ENCODE measurements around the gene SLC66A3. TPM values are rescaled to one million over a fixed set of nuclear protein-coding genes. Genes with fewer than 3 reads are reported as not detected.

The SLC66A3 gene
- total and polyA plus RNA-seq, 2 donors (not counting 3 experiments of a cell fraction or from before 2014, with no cell fraction given): 14.3 to 31.4 TPM

DNA sequence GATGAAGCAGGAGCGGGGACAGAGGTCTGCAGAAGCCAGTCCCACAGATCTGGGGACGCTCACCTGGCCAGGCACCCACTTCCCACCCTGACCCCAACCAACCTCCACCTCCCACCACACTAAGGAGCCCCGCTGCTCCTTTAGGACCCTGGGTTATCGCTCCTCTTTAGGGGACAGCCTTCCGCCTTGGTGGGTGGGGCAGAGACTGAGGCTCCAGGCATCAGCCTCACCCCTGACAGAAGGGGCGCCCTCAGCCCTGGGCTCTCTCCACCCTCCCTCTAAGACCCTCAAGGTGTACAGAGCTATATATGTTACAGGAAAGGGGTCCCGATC lies 33.5 kb upstream of the SLC66A3 start:
- CTCF ChIA-PET: interaction anchor here (1.6 to 22.0 kb wide), 2 partner anchors 11 to 288 kb away, joined by 5 to 738 read pairs; a partner anchor contains a TSS

More for the DNA sequence above, 33.5 kb upstream of the SLC66A3 start:
- Histone ChIP-seq H3K9me3 (replicated peaks; ENCODE audit: control insufficient read depth, insufficient read depth, low read length) (no peaks in the 10 kb centered on the region), H3K9me1 (replicated peaks; ENCODE audit: control insufficient read depth, extremely low read depth, insufficient read depth, low read length) (no peaks in the 10 kb centered on the region), H3K27ac (ENCODE audit: insufficient read depth, low read depth, low read length) (no peak overlapping the region), H4K20me1 (replicated peaks; ENCODE audit: control insufficient read depth, extremely low read depth, insufficient read depth, low read length) (no peaks in the 10 kb centered on the region), H3K36me3 (ENCODE audit: control insufficient read depth in 2 of 2, extremely low read depth in 1 of 2, insufficient read depth in 2 of 2, low read length in 2 of 2) (no peaks in the 10 kb centered on the region), H2AFZ (ENCODE audit: low read depth, low read length) (no peak overlapping the region), H3K9ac (replicated peaks; ENCODE audit: extremely low read depth, insufficient read depth, low read length) (no peak overlapping the region), H3K79me2 (ENCODE audit: control insufficient read depth, insufficient read depth, low read length) (no peaks in the 10 kb centered on the region), H3K4me2 (ENCODE audit: insufficient read depth, low read length) (no peak overlapping the region), H3K27me3 (ENCODE audit: control insufficient read depth in 2 of 2, insufficient read depth in 2 of 2, low read length in 2 of 2) (peaks cover 0 to 1% of the 10 kb centered on the region in 2 experiments), H3K4me1 (ENCODE audit: control insufficient read depth, extremely low read depth, insufficient read depth, low read length) (no peaks in the 10 kb centered on the region), H3K4me3 (replicated peaks in 1 of 3; ENCODE audit: insufficient read depth in 1 of 3, low read depth in 1 of 3, low read length in 3 of 3) (no peak overlapping the region)
- POLR2A ChIA-PET: no interaction called here
- no peak for TF ChIP-seq JUN (IDR thresholded peaks at IDR 0.05; ENCODE audit: borderline replicate concordance, insufficient read depth, insufficient read length, low read depth)
- TF ChIP-seq MAX (IDR thresholded peaks at IDR 0.05; ENCODE audit: insufficient read depth, insufficient read length): no peak
- no peak for TF ChIP-seq POLR2AphosphoS5 (IDR thresholded peaks at IDR 0.05; ENCODE audit: insufficient read depth, low read depth, low read length)
- no peak for TF ChIP-seq EZH2 (IDR thresholded peaks at IDR 0.05; ENCODE audit: borderline replicate concordance, low read depth, low read length, severe bottlenecking)
- TF ChIP-seq FOS (IDR thresholded peaks at IDR 0.05; ENCODE audit: borderline replicate concordance, insufficient read depth, low read length): no peak
- TF ChIP-seq POLR2A (IDR thresholded peaks at IDR 0.05; ENCODE audit: low read depth, low read length): no peak
- TF ChIP-seq, protein P1, sequence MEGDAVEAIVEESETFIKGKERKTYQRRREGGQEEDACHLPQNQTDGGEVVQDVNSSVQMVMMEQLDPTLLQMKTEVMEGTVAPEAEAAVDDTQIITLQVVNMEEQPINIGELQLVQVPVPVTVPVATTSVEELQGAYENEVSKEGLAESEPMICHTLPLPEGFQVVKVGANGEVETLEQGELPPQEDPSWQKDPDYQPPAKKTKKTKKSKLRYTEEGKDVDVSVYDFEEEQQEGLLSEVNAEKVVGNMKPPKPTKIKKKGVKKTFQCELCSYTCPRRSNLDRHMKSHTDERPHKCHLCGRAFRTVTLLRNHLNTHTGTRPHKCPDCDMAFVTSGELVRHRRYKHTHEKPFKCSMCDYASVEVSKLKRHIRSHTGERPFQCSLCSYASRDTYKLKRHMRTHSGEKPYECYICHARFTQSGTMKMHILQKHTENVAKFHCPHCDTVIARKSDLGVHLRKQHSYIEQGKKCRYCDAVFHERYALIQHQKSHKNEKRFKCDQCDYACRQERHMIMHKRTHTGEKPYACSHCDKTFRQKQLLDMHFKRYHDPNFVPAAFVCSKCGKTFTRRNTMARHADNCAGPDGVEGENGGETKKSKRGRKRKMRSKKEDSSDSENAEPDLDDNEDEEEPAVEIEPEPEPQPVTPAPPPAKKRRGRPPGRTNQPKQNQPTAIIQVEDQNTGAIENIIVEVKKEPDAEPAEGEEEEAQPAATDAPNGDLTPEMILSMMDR (IDR thresholded peaks at IDR 0.05; ENCODE audit: extremely low read depth in 1 of 2, insufficient read depth in 1 of 2, low read depth in 1 of 2, low read length in 2 of 2): no peak
- BruUV-seq (replicated peaks): no TSS peak
- no peak for FAIRE-seq
- no peak for DNase-seq (ENCODE audit: low read depth, low spot score)
- intact Hi-C loops (cut with micrococcal nuclease) (no loop called here), dilution Hi-C loops (cut with MboI; ENCODE audit: extremely low pct_ligation_motif_present, low sequenced_read_pairs) (no loop called here)
